Hematopoietic multipotent progenitor cell treated with erythropoietin and hydrocortisone succinate and interleukin-3 and kit ligand, for 15 days (in vitro differentiated cells): ENCODE results near the gene PTF1A.
"Not testable (repeated sequence)": the region's sequence is repeated elsewhere in the genome, so short reads cannot be mapped to it uniquely, and the experiment has no call there.

Source experiments
- DNase-seq: peaks from one replicate; pipeline ENCODE4 v3.0.0-alpha.2; 2015; ENCODE audit warnings: low spot score

PTF1A gene

GRCh38 chr10:23204773-23205172 lies 12.7 kb downstream of the PTF1A start:
- no peak for DNase-seq

DNA sequence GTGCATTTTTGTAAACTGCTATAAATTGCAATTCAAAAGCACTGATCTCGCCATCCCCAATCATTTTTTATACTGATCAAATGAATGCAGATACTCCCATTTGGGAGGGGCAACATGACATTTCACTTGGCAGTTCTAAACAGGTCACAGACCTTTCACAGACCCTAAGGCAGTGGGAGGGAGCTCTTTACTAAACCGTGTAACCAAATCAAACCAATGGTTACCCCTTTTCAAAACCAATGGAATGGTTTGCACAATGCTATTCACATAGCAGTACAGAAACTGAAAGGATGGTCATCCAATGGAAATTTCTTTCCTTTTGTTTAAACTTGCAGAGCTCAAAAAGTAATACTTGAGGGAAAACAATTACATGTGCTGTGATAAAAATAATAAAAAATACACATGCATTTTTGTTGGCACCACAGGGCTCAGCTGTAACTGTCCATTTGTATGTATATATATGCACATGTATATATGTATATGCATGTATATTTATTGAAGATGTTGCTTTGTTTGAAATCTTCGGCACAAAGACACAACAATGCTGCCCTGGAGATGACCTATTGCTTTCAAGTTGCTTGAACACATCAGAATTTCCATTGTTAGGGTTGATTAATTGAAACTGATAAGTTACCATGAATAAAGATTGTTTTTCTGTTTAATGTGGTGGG lies 14.0 kb downstream of the PTF1A start:
- DNase-seq = no peak

DNA sequence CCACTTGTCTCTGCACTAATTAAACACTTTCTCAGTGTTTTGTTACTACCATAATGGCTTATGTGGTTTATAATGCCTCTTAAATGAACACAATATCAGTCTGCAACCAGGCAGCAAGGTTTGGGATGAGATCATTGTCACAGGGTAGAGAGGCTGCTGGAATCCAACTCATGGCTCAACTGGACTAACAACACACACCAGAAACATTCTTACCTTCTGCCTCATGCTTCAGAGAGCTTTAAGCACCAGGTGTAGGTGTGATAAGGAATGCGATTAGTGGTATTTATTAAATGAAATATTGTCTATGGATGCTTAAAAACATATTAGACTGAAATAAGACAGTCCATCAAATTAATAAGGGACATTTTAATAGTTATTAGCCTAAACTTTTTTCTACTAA lies 25.4 kb downstream of the PTF1A start:
- DNase-seq = no peak

GRCh38 chr10:23230582-23230981 lies 38.5 kb downstream of the PTF1A start:
- DNase-seq = no peak

- DNase-seq = no peak
Measured at GRCh38 chr10:23238015-23238414, 45.9 kb downstream of the PTF1A start.

GRCh38 chr10:23241779-23242178 lies 49.7 kb downstream of the PTF1A start:
- DNase-seq = not testable (repeated sequence)
